Activated CD4-positive, CD25-positive, alpha-beta regulatory T cell treated with anti-CD3 and anti-CD28 coated beads, Interleukin-2, amount 50 U/mL, for 72 hours (primary cell): ENCODE data around the gene C3orf85.
"Not testable (repeated sequence)": the region's sequence is repeated elsewhere in the genome, so short reads cannot be mapped to it uniquely, and the experiment has no call there.

Experiments used
- DNase-seq: peaks from one replicate; pipeline ENCODE4 v3.0.0; 2021

C3orf85 gene

GRCh38 chr3:109136523-109136922 is at the start of gene C3orf85:
C3orf85 (plus strand) TSS chr3:109136719; CDS start chr3:109136848, 129 bp downstream.
- DNase-seq = no peak

GRCh38 chr3:109089265-109089664 is 47.3 kb upstream of the C3orf85 start:
- no peak for DNase-seq

GRCh38 chr3:109091846-109092245 is 44.7 kb upstream of the C3orf85 start:
- DNase-seq = no peak

GRCh38 chr3:109093561-109093960 is 43.0 kb upstream of the C3orf85 start:
- DNase-seq = no peak

- DNase-seq = no peak
Measured at GRCh38 chr3:109095166-109095565, 41.4 kb upstream of the C3orf85 start.

- DNase-seq = no peak
Measured at GRCh38 chr3:109098079-109098644, 38.4 kb upstream of the C3orf85 start.

- no peak for DNase-seq
Measured at GRCh38 chr3:109109574-109109973, 26.9 kb upstream of the C3orf85 start.

GRCh38 chr3:109112946-109113760 is 23.4 kb upstream of the C3orf85 start:
- DNase-seq = no peak

- no peak for DNase-seq
Measured at GRCh38 chr3:109114746-109115145, 21.8 kb upstream of the C3orf85 start.

- DNase-seq = no peak
Measured at GRCh38 chr3:109115451-109115850, 21.1 kb upstream of the C3orf85 start.

- DNase-seq = no peak
Measured at GRCh38 chr3:109116031-109116430, 20.5 kb upstream of the C3orf85 start.

GRCh38 chr3:109117939-109118338 is 18.6 kb upstream of the C3orf85 start, which contains the start of gene MORC1:
MORC1 (minus strand) TSS chr3:109118134; CDS start chr3:109118059, 75 bp downstream.
- no peak for DNase-seq

- no peak for DNase-seq
Measured at GRCh38 chr3:109118584-109118983, 17.9 kb upstream of the C3orf85 start.

GRCh38 chr3:109122690-109123089 is 13.8 kb upstream of the C3orf85 start:
- DNase-seq = no peak

- DNase-seq = no peak
Measured at GRCh38 chr3:109125902-109126301, 10.6 kb upstream of the C3orf85 start.

- DNase-seq = no peak
Measured at GRCh38 chr3:109127553-109127952, 9.0 kb upstream of the C3orf85 start.

GRCh38 chr3:109131276-109131675 is 5.2 kb upstream of the C3orf85 start:
- no peak for DNase-seq

- no peak for DNase-seq
Measured at GRCh38 chr3:109132801-109133473, 3.6 kb upstream of the C3orf85 start.

GRCh38 chr3:109133474-109133816 is 3.1 kb upstream of the C3orf85 start:
- DNase-seq = not testable (repeated sequence)

GRCh38 chr3:109137761-109138160 is 1.2 kb downstream of the C3orf85 start:
- no peak for DNase-seq

GRCh38 chr3:109140318-109140717 is 3.8 kb downstream of the C3orf85 start:
- DNase-seq = no peak

- no peak for DNase-seq
Measured at GRCh38 chr3:109143646-109144045, 7.1 kb downstream of the C3orf85 start.

GRCh38 chr3:109149078-109149477 is 12.6 kb downstream of the C3orf85 start:
- DNase-seq = no peak

- DNase-seq = no peak
Measured at GRCh38 chr3:109152320-109152719, 15.8 kb downstream of the C3orf85 start.
